Smooth muscle cell (in vitro differentiated cells): Measurements from ENCODE around the gene TRIM4. TPM values are rescaled to one million over a fixed set of nuclear protein-coding genes. Genes with fewer than 3 reads are reported as not detected.

Source experiments
- DNase-seq: peaks from one replicate; lab custom pipeline; 2025; ENCODE audit not compliant: unreplicated experiment; lab: John Stamatoyannopoulos, UW
- H2AFZ ChIP-seq: fragments of 200-600 bp; sonication (generic); 2 replicates; pipeline ENCODE4 v1.6.0; 2016; ENCODE audit warnings: antibody characterized with exemption, low read depth, mild to moderate bottlenecking
- H3F3A ChIP-seq: fragments of 200-600 bp; sonication (generic); 2 replicates; pipeline ENCODE4 v1.6.0; 2017; ENCODE audit warnings: antibody characterized with exemption, low read depth
- H3K27ac ChIP-seq: fragments of 200-600 bp; sonication (generic); 2 replicates; pipeline ENCODE4 v1.5.1; 2016; ENCODE audit warnings: low read depth, mild to moderate bottlenecking
- H3K27me3 ChIP-seq: fragments of 200-600 bp; sonication (generic); 2 replicates; pipeline ENCODE4 v1.6.1; 2016; ENCODE audit warnings: low read depth, mild to moderate bottlenecking
- H3K36me3 ChIP-seq: fragments of 200-600 bp; sonication (generic); 2 replicates; pipeline ENCODE4 v1.5.1; 2016; ENCODE audit warnings: low read depth
- H3K4me1 ChIP-seq: fragments of 200-600 bp; sonication (generic); 2 replicates; pipeline ENCODE4 v1.5.1; 2016; ENCODE audit warnings: low read depth
- H3K4me2 ChIP-seq: fragments of 200-600 bp; sonication (generic); 2 replicates; pipeline ENCODE4 v1.6.0; 2016; ENCODE audit warnings: mild to moderate bottlenecking
- H3K4me3 ChIP-seq: fragments of 200-600 bp; sonication (generic); 2 replicates; pipeline ENCODE4 v1.5.1; 2016; ENCODE audit warnings: mild to moderate bottlenecking
- H3K79me2 ChIP-seq: fragments of 200-600 bp; sonication (generic); 2 replicates; pipeline ENCODE4 v1.6.0; 2016; ENCODE audit warnings: low read depth, mild to moderate bottlenecking
- H3K9ac ChIP-seq: fragments of 200-600 bp; sonication (generic); 2 replicates; pipeline ENCODE4 v1.6.0; 2016; ENCODE audit warnings: low read depth
- H3K9me3 ChIP-seq: fragments of 200-600 bp; sonication (generic); replicated peaks from 2 replicates; pipeline ENCODE4 v1.5.1; 2016; ENCODE audit warnings: low read depth
- H4K20me1 ChIP-seq: fragments of 200-600 bp; sonication (generic); 2 replicates; pipeline ENCODE4 v1.6.0; 2016; ENCODE audit warnings: low read depth
- CTCF ChIP-seq: fragments of 200-600 bp; sonication (generic); IDR thresholded peaks from 2 replicates; pipeline ENCODE4 v1.5.1; 2017; ENCODE audit warnings: borderline replicate concordance, mild to moderate bottlenecking, antibody characterized with exemption; ENCODE audit not compliant: insufficient read depth, poor library complexity, severe bottlenecking
- WGBS: methylation state at CpG from one replicate; pipeline ENCODE4 v1.1.7; 2016; ENCODE audit warnings: low lambda C conversion rate; 5-methylcytosine and 5-hydroxymethylcytosine counted together
- polyA plus RNA-seq: library from polyadenylated mRNA; unstranded; fragments of >200 nt; fragmentation: Nextera tagmentation; extraction: Ambion mirVana; gene quantifications from 2 replicates; pipeline ENCODE4 v1.2.1, GENCODE V29; 2016
- total RNA-seq: library from RNA; depleted of rRNA; stranded (reverse); fragments of >200 nt; gene quantifications from 2 replicates; pipeline ENCODE4 v1.2.3, GENCODE V29; 2014

TRIM4 gene
- total and polyA plus RNA-seq, 2 experiments from 2014 or later, result not detected

GRCh38 chr7:99919814-99920112, 433 bp upstream of the TRIM4 start:
- Histone ChIP-seq H3K27me3 (no peaks in the 10 kb centered on the region), H3F3A (no peaks in the 10 kb centered on the region), H3K4me2 (no peak overlapping the region), H3K9me3 (no peaks in the 10 kb centered on the region), H3K4me3 (no peak overlapping the region), H3K36me3 (no peaks in the 10 kb centered on the region), H3K9ac (no peak overlapping the region), H3K27ac (no peak overlapping the region), H3K4me1 (no peaks in the 10 kb centered on the region), H2AFZ (no peak overlapping the region), H3K79me2 (no peaks in the 10 kb centered on the region), H4K20me1 (no peaks in the 10 kb centered on the region)
- no peak for DNase-seq
- no peak for TF ChIP-seq CTCF
- 94% methylated on average over 4 of the region's 4 CpGs for WGBS

GRCh38 chr7:99910976-99911375, 8.4 kb downstream of the TRIM4 start:
- no peak overlapping the region for H3K4me2 ChIP-seq
- no peaks in the 10 kb centered on the region for H3K27me3 ChIP-seq
- no peak for DNase-seq
- H3K9ac ChIP-seq, result no peak overlapping the region
- no peak for TF ChIP-seq CTCF
- H4K20me1 ChIP-seq, result no peaks in the 10 kb centered on the region
- no peak overlapping the region for H3K4me3 ChIP-seq
- no peaks in the 10 kb centered on the region for H3F3A ChIP-seq
- H3K4me1 ChIP-seq, result no peaks in the 10 kb centered on the region
- no peaks in the 10 kb centered on the region for H3K9me3 ChIP-seq
- H3K79me2 ChIP-seq, result no peaks in the 10 kb centered on the region
- no peak overlapping the region for H3K27ac ChIP-seq
- no peak overlapping the region for H2AFZ ChIP-seq
- 95% methylated on average over 2 of the region's 2 CpGs for WGBS
- H3K36me3 ChIP-seq, result no peaks in the 10 kb centered on the region

DNA sequence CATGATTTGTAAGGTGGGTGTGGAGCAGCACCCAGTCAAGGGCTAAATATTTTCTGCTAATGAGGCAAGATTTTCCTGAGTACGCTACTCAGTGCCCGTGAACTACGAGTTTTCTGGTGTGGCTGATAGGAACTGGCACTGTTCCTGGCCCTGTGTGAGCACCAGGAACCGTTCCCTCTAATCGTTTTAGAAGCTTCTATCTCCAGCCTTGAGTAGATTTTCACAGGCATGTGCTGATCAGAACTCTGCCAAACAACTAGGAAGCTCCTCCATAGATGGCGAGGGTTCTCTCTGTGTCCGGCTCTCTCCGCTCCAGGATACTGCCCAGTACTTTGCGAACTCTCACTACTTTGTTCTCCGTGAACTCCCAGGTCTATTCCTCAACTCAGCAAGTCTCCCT, 17.7 kb downstream of the TRIM4 start:
- Histone ChIP-seq H3K4me3 (no peak overlapping the region), H3F3A (no peaks in the 10 kb centered on the region), H3K4me1 (no peaks in the 10 kb centered on the region), H4K20me1 (no peaks in the 10 kb centered on the region), H3K27ac (no peak overlapping the region), H3K79me2 (no peaks in the 10 kb centered on the region), H3K27me3 (no peaks in the 10 kb centered on the region), H3K9me3 (no peaks in the 10 kb centered on the region), H3K9ac (no peak overlapping the region), H3K4me2 (no peak overlapping the region), H2AFZ (no peak overlapping the region), H3K36me3 (no peaks in the 10 kb centered on the region)
- 88% methylated on average over 10 of the region's 10 CpGs for WGBS
- DNase-seq, result no peak
- no peak for TF ChIP-seq CTCF

- DNase-seq, result no peak
- Histone ChIP-seq H3K27me3 (no peaks in the 10 kb centered on the region), H3K79me2 (no peaks in the 10 kb centered on the region), H3F3A (no peaks in the 10 kb centered on the region), H4K20me1 (no peaks in the 10 kb centered on the region), H3K9me3 (no peaks in the 10 kb centered on the region), H3K9ac (no peak overlapping the region), H2AFZ (no peak overlapping the region), H3K36me3 (no peaks in the 10 kb centered on the region), H3K27ac (no peak overlapping the region), H3K4me1 (no peaks in the 10 kb centered on the region), H3K4me3 (no peak overlapping the region), H3K4me2 (no peak overlapping the region)
- TF ChIP-seq CTCF, result no peak
- WGBS, result 95% methylated on average over 6 of the region's 6 CpGs
Measured at GRCh38 chr7:99899830-99900519, 19.4 kb downstream of the TRIM4 start.
